ENCODE data around the gene IVL.

Gene IVL

DNA sequence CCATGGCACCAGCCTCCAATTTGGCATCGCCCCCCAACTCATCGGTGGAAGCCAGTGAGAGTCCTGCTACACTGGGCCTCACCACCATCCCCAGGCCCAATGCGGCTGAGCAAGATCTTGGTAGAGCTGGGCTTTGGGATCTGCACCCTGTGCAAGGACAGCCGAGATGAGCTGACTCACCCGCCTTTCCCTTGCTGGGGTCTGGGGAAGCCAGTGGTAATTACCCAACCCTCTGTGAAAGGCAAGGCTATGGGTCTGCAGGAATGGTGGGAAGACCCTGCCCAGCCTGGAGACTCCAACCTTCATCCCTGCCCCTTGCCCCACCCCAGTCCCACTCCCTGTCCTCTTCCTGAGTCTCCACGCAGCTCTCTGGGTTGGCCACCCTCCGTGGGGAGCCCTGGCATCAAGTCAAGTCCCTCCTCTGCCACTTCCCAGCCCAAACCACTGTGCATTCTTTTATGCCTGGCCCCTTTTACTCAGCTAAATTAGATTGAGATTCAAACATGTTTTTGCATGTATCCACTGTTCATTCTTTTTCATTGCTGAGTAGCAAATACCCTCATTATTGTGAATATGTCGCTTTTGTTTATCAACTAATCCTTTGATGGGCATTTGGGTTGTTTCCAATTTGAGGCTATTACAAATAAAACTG lies 21.5 kb upstream of the IVL start:
- no peak for DNase-seq (ENCODE audit: low read depth in 2 of 2)

DNA sequence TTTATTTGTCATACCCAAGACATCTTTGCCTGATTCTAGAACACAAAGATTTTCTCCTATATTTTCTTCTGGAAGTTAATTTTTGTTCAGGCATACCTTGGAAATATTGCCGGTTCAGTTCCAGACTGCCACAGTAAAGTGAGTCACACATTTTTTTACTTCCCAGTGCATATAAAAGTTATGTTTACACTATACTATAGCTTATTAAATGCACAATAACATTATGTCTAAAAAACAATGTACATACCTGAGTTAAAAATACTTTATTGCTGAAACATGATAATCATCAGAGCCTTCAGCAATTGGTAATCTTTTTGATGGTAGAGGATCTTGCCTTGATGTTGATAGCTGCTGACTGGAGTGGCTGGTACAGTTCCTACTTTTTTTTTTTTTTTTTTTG lies 20.2 kb upstream of the IVL start:
- DNase-seq (ENCODE audit: low read depth in 2 of 2): no peak

DNA sequence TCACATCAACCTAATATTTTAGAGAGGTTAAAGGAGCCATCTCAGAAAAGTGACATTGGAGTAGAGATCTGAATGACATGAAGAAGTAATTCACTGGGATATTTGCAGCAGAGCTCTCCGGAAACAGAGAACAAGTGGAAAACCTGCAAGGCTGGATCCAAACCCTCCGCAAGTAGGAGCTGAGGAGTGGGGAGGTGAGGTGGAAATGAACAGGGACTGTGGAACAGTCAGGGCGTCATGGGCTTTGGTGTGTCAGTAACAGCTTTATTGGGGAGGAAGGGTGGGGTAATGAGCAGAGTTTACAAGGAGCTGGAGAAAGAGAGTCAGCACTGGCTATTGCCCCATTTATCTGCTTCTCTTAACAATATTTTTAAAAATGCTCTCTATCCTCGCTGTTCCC lies 9.3 kb upstream of the IVL start:
- no peak for DNase-seq (ENCODE audit: low read depth in 2 of 2)

DNA sequence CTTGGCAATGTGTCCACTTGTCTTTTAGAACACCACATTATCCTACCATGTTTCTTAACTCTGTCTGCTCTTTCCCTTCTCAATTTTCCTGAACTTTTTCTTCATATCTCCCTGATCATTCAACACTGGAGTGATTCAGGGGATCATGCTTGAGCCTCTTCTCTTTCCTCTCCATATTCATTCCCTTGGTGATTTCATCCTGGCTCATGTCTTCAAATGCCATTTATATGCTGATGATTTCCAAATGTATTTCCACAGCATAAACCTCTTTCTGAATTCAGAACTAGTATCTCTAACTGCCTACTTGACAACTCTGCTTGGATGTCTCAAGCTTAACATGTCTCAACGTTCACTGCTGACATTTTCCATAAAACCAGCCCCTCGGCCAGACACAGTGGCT lies 8.5 kb upstream of the IVL start:
- DNase-seq (ENCODE audit: low read depth in 2 of 2): no peak

DNA sequence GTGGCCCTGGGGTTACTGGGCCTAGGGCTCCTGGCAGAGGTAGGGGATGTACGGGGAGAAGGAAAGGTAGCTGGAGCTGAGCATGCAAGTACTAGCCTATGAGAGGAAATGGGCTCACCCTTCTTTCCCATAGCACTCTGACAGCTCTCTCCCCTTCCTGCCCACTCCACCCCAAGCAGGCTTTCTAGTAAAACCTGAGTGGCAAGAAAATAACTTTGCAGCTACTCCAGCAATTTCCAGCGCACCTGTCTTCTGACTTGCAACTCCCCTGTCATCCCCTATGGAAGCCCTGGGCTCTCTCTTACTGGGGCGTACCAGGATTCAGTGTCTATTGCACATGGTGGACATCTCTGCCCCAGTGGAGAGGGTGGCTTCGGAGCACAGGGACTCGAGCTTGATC lies 6.7 kb upstream of the IVL start:
- no peak for DNase-seq (ENCODE audit: low read depth in 2 of 2)

DNA sequence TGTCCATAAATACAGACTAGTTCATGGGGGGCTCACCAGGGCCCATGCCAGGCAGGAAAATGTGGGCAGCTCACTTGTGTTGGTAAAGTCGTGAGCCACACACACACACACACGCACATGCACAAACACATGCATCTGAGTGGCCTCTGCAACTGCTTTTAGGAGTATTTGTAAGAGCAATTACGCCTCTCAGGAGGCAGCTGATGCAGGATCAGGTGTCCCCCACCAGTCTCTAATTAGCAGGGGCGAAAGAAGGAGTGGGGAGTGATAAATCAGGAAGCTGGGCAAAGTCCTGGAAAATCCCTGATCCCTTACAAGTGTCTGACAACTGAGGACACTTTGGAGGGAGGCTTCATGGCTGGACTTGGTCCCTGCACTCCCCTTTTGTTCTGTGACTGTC lies 5.7 kb upstream of the IVL start:
- no peak for DNase-seq (ENCODE audit: low read depth in 2 of 2)

DNA sequence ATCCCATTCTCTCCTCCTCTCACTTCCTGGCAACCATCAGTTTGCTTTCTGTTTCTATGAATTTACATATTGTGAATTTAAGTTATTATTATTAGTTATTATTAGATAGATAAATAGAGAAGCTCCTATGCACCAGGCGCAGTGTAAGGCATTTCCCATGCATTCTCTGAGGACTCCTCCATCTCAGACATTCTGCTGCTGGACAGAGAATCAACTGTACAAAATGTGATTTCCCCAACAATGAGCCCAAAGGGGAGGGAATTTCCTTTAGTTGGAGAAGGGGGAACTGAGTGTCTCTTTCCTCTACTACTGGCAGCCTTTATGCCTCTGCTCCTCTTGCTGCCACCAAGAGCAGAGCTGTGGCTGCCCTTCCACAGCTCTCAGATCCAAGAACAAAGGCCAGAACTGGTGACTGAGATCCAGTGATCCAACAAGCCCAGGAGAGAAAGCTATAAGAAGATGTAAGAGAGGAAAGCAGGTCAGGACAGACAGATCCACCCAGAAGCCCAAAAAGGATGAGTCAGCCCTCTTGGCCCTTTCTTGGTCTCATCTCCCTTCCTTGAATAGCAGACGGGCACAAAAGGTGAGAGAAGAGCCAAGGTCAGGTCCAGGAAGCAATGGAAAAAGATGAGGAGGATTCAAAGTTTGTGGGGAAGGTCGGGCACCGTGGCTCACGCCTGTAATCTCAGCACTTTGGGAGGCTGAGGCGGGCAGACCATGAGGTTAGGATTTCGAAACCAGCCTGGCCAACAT lies 3.5 kb upstream of the IVL start:
- no peak for DNase-seq (ENCODE audit: low read depth in 2 of 2)

DNA sequence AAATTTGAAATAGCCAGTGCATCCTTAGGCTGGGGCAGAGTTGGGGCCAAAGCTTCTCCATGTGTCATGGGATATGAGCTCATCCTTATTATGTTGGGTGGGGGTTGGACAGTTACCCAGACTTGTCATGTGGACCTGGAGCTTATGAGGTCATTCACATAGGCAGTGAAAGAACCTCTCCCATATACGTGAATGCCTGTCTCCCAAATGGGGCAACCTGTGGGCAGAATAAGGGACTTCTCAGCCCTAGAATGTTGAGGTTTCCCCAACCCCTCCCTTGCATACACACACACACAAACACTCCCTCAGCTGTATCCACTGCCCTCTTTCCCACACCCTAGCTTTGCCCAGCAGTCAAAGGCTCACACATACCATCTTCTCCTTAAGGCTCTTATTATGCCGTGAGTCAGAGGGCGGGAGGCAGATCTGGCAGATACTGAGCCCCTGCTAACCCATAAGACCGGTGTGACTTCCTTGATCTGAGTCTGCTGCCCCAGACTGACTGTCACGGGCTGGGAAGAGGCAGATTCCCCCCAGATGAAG lies 2.3 kb upstream of the IVL start:
- DNase-seq (ENCODE audit: low read depth in 2 of 2): no peak

DNA sequence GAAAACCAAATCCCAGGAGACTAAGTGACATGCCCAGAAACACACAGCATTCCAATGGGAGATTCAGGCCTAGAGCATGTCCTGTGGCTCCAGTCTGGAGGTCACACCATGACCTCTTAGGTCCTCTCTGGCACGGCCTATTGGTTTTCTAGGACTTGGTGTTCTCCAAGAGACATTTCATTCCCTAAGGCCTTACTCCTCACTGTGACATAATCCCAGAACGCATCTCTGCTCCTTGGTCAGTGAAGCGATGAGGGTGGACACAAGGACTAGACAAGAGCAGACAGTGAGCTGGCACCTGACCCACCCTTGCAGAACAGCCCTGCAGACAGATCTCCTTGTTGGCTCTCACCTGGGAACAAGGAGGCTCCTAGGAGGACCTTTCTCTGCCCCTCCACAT lies 860 bp downstream of the IVL start:
- no peak for DNase-seq (ENCODE audit: low read depth in 2 of 2)

DNA sequence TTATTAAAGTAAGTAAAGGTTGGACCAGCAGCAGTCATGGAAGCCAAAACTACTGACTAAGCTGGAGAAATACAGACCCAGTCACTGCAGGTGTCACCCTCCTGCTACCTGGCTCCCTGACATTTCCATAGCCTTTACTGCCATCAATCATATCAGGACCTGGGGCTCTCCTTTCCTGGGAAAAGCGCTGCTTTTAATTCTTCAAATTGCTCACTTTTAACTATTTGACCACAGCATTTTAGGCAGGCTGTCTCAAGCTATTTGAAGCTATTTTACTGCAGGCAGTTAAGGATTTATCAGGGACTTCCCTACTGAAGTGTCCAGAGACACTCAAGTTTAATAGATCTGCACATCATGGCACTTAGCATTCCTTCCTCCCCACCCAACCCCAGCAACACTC lies 4.1 kb downstream of the IVL start:
- no peak for DNase-seq (ENCODE audit: low read depth in 2 of 2)

DNA sequence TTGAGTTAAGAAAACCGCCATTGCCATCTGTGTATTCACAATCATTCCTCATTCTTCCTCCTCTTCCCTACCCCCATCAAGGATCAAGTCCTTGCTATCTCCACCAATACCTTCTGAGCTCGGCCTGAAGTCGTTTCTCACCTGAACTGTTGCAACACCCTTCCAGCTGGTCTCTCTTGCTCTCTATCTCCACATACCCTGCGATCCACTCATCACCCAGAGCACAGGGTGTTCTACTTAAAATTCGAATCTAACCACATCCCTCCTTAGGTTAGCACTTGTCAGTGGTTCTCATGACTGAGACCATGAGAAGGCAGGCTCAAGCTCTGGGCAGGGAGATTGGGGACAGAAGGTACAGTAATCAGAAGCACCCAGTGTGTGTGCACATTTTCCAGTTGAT lies 4.6 kb downstream of the IVL start:
- no peak for DNase-seq (ENCODE audit: low read depth in 2 of 2)

DNA sequence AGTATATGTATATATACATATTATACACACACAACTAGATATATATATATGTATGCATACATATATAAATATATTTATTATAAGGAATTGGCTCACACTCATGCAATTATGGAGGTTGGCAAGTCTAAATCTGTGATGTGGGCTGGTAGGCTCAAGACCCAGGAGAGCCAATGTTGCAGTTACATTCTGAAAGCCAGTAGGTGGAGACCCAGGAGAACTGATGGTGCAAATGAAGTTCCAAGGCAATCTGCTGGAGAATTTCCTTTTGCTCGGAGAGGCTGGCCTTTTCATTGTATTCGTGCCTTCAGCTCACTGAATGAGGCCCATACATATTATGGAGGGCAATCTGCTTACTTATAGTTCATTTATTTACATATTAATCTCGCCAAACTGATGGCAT lies 9.4 kb downstream of the IVL start:
- no peak for DNase-seq (ENCODE audit: low read depth in 2 of 2)

DNA sequence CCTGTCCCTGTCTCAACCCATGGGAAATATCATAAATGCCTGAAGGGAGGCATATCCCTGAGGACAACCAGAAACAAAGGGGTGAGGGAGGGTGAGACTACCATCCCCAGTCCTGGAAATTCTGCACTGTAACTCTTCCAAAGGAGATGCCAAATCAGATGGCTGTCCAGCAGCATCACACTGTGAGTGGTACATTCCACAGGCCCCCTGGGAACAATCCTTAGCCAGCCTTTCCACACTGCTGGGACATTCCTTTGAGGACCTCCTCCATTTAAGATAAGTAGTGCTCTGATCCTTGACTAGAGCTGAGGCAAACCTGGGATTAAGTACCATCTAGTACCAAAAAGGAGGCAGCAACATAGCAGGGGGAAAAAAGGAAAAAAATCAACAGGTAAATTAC lies 10.7 kb downstream of the IVL start:
- no peak for DNase-seq (ENCODE audit: low read depth in 2 of 2)

DNA sequence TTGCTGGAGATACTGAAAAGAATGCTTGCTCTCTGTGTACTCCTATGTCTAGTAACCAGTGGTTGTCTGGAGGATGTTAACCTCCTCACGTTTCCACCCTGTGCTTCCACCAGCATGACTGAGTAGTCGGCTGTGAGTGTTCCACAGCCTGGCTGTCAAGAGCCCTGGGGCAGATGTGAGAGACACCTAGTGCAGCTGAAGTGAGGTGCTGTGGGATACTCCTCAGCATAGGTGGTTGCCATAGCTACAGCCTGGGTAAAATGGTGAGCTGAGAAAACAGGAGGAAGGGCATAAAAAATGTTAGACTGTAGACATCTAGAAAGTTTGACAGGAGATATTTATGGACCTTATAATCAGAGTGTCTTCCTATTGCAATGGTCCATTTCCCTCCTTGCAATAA lies 15.8 kb downstream of the IVL start:
- DNase-seq (ENCODE audit: low read depth in 2 of 2): no peak

DNA sequence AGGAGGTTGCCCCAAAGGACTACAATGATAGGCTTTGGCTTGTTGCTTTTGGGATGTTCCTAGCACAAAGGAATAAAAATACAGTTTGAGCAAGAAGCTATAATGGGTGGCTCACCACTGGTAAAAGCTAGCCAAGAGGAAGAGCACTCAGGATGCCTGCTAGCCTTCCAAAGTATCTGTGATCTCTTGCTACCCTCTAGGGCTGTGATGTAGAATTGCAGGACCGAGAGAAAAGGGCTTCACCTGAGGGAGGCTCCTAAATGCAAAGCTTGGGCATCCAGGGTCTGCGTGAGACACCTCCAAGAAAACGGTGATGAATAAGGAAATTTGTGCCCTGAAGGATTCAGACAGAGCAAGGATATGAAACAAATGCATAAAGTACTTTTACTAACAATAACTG lies 17.7 kb downstream of the IVL start:
- no peak for DNase-seq (ENCODE audit: low read depth in 2 of 2)

DNA sequence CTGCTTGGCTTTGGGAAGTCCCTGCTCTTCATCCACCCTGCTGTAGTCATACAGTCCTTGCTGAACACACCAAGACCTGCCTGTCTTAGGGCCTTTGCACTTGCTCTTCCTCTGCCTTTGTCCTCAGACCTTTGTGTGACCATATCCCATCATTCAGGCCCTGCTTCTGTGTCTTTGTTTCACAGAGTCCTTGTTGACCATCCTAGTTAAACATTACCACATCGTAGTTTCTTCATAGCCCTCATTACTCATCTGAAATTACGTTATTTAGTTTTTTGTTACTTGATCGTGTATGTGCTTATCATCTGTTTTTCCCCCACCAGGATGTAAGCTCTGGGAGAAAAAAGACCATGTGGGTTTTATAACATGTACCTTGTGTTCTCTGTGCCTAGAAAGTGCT lies 20.3 kb downstream of the IVL start:
- DNase-seq (ENCODE audit: low read depth in 2 of 2): no peak

DNA sequence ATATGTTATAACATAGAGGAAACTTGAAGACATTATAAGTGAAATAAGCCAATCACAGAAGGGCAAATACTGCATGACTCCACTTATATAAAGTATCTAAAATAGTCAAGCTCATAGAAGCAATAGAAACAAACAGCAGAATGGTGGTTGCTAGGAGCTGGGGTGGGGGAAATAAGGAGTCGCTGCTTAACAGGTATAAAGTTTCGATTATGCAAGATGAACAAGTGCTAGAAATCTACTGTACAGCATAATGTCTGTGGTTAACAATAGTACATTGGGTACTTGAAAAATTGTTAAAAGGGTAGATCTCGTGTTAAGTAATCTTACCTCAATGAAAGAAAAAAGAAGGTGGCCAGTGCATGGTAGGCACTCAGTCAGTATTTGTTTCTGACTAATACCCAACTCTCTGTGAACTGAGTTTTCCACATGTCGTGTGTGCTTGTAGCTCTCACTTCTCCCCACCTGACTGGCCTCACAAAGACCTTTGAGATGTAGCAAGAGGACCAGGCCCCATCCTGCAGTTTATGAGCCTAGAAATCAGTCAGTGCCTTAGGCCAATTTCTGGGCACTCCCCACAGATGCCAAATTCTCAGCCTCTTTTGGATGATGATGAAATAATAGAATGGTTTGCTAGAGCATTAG lies 23.9 kb downstream of the IVL start:
- no peak for DNase-seq (ENCODE audit: low read depth in 2 of 2)

DNA sequence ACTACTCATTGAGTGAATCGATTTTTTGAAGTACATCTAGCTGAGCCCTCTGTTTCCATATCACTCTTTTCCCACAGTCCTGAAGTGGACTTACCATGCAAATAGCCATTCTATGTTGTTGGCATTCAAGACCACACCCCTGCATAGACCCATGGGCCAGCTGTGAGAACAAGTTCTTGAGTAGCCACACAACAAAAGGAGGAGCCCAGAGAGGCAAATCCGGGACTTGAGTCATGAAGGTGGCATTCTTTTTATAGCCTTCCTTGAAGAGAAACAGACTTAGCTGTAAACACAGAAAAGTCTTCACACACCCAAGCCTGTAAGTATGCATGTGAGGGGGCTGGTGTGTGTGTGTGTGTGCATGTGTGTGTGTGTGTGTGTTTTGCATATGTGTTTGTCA lies 24.9 kb downstream of the IVL start:
- no peak for DNase-seq (ENCODE audit: low read depth in 2 of 2)

DNA sequence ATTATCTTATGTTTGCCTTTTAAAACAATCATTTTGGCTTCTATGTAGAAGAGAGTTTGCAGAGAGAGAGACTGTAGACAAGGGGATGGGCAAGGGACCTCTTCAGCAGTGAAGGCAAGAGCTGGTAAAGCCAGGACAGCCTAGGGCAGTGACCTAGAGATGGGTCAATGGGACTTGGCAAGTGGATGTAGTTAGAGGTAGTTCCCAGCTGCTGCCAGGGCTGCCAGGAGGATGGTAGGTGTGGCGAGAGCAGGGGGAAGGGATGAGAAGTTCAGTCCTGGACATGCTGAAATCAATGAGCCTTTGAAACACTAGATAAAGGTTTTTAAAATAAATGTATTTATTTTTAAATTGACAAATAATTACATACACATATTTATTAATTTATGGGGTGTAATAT lies 32.3 kb downstream of the IVL start:
- DNase-seq (ENCODE audit: low read depth in 2 of 2): no peak

DNA sequence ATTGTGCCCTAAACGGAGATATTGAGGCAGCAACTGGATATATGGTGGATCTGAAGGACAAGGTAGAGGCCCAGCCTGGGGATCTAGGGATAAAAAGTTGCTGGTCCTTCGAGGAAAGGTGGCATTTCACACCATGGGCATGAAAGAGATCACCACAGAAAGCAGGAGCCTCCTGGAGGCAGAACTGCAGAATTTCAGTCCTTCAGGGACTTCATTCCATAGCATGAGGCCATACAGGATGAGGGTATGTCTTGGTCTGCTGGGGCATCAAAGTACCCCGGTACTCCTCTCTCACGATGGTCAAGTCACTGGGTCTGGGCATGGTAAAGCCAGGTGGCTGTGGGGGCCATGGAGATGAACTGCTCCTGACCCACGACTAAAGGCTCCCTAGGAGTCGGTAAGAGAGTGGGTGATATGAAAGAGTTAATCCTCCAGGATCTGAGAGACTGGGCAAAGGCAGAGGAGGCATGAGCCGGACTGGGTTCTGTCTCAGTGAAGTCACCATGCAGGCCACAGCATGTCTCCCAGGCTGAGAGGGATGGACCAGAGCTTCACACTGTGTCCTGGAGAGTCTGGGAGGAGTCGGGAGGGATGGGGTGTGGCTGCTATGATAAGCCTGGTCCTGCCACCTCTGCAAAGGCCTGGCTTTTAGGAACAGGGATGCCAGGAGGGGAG lies 32.8 kb downstream of the IVL start:
- no peak for DNase-seq (ENCODE audit: low read depth in 2 of 2)

DNA sequence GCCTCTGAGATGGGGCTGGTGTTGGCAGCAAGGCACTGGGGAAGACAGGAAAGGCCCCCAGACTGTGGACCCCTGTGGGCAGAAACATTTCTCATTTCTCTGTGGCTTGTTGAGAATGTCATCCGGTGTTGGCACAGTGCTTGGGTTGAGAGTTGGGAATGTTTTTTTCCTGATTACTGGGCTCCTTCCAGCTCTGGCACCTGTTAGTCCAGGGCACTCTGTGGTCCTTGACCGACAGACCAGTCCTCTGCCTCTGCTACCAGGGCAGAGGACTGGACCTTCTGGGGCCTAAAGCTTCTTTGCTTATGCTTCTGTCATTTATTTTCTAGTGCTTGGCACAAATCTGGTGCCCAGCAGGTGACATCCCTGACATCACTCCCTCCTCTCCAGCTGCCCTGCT lies 33.8 kb downstream of the IVL start:
- no peak for DNase-seq (ENCODE audit: low read depth in 2 of 2)

DNA sequence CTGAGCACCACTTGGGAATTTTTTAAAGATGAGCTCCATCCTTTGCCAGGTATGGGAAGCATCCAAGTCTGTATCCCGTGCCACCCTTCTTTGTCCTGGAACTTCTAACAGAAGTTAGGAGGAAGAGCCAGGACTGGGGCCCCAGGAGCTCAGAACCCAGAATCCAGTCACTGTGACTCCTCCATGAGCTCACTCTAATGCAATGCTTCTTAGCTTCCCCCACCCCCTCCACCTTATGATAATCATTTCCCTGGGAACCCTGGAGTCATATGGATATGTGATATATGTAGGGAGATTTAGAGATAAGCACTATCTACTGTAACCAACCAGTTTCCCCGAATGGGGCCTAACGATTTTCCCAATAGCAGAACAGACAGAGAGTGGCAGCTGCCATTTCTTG lies 37.9 kb downstream of the IVL start:
- no peak for DNase-seq (ENCODE audit: low read depth in 2 of 2)

Data from stimulated activated CD8-positive, alpha-beta memory T cell treated with anti-CD3 and anti-CD28 coated beads, Interleukin-15, amount 100 ng/mL, for 48 hours (primary cell).